HG02973 (cell line): ENCODE results near the gene ACTL6B.

Source experiments
- ATAC-seq: cut with Tn5 transposase; IDR thresholded peaks from one replicate; pipeline ENCODE4 v1.9.1; 2021; ENCODE audit warnings: moderate library complexity; ENCODE audit not compliant: unreplicated experiment

Gene ACTL6B

DNA sequence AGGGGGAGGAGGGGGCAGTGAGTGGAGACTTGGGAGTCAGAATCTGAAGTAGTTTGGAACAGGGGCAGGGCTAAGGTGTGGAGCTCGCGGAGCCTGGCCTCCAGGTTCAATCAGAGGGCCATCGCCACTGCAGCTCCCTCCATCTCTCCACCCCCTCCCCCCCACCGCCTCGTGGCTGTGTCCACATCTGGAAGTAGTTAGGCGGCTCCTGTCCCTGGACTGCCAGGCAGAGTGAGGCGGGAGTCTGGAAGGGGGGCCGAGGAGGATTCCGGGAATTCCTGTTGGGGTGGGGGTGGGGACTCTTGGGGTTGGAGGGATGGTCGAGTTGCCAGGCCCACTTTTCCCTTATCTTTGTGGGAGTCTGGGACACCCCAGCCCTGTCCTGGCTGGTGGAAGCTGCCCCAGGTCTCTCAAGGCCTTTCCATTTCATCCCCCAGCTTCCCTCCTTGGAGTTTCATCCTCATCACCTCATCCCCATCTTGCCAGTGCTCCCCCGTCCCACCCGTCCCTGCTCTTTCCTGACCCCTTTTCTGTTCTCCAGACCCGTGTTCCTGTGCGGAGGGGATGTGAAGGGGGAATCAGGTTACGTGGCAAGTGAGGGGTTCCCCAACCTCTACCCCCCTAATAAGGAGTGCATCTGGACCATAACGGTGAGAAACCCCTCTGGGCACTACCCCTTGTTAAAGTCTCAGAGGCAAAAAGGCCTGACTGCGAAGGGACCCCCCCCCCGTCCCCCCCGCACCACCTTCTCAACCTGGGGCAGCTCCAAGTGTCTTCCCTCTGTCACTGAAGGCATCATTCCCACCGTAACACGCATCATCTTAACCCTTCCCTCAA, 53.1 kb downstream of the ACTL6B start:
- no peak for ATAC-seq

DNA sequence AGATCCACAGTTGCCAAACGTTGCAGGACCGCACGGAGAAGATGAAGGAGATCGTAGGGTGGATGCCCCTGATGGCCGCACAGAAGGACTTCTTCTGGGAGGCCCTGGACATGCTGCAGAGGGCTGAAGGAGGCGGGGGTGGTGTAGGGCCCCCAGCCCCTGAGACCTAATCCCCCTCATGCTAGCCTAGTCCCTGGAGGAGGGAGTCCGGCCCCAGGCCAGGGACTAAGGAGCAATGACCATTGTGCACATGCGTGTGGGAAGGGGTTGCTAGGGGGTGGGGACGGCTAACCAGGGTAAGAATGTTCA, 55.6 kb downstream of the ACTL6B start:
- ATAC-seq = no peak

GRCh38 chr7:100599911-100600729, 56.1 kb downstream of the ACTL6B start:
- ATAC-seq = no peak

GRCh38 chr7:100598425-100598824, 57.8 kb downstream of the ACTL6B start:
- no peak for ATAC-seq

DNA sequence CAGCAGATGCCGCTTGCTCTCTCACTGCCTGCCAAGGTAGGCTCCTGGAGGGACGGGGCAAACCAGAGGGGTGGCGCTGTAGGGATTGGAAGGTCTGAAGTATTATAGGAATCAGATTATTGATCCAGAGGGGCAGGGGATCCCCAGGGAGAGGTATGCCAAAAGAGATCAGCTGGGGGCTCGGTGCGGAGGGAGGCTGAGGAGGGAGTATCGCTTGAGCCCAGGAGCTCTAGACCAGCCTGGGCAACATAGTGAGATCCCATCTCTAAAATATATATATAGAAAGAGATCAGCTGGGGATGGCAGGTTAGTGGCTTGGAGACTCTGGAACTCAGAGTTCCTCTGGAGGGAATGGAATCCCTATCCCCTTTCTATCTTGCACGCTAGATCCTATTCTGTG, 61.1 kb downstream of the ACTL6B start:
- ATAC-seq = no peak
